Measurements from ENCODE around the gene DDX17.

DNA sequence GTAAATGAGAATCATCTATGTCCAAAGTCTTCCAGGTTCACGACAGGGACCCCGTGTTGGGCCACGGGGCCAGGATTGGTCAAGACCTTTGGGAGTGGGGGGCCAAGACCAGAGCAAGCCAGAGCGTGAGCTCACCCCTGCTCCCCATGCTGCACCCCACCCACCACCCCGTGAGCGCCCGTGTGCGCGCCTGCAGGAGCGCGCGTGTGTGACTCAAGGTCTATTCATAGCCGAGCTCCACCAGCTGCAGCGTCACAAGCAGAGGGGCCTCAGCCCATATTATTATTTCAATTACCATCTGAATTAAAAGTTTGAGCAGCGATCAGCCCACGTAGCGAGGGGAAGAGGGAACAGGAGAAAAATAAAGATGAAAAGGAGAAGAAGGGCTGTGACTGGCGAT lies 56.3 kb downstream of the DDX17 start:
- TF ChIP-seq, protein P1, sequence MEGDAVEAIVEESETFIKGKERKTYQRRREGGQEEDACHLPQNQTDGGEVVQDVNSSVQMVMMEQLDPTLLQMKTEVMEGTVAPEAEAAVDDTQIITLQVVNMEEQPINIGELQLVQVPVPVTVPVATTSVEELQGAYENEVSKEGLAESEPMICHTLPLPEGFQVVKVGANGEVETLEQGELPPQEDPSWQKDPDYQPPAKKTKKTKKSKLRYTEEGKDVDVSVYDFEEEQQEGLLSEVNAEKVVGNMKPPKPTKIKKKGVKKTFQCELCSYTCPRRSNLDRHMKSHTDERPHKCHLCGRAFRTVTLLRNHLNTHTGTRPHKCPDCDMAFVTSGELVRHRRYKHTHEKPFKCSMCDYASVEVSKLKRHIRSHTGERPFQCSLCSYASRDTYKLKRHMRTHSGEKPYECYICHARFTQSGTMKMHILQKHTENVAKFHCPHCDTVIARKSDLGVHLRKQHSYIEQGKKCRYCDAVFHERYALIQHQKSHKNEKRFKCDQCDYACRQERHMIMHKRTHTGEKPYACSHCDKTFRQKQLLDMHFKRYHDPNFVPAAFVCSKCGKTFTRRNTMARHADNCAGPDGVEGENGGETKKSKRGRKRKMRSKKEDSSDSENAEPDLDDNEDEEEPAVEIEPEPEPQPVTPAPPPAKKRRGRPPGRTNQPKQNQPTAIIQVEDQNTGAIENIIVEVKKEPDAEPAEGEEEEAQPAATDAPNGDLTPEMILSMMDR (conservative IDR thresholded peaks at IDR 0.05; ENCODE audit: low read length), result no peak
- no peak for TF ChIP-seq EZH2phosphoT487 (IDR thresholded peaks at IDR 0.05; ENCODE audit: borderline replicate concordance, low read depth, low read length)
